ENCODE data around the gene NPC1.
"Not testable (repeated sequence)": the region's sequence is repeated elsewhere in the genome, so short reads cannot be mapped to it uniquely, and the experiment has no call there.

NPC1 gene

DNA sequence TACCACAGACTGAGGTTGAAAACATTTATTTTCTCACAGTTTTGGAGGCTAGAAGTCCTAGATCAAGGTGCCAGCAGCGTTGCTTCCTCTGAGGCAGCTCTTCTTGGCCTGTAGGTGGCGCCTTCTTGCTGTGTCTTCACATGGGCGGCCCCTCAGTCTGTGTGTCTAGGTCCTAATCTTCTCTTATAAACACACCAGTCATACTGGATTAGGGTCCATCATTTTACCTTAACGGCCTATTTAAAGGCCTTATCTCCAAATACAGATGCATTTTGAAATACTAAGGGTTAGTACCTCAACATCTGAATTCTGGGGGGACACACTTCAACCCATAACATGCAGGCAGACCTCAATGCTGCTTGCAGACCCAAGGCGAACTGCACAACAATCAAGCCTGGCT is 87.4 kb downstream of the NPC1 start:
- no peak overlapping the region for H3K4me3 ChIP-seq (ENCODE audit: low read depth, low read length)
- no peak for TF ChIP-seq POLR2A (IDR thresholded peaks at IDR 0.05; ENCODE audit: extremely low read depth, insufficient read length)
- no peak for TF ChIP-seq MYC (IDR thresholded peaks at IDR 0.05; ENCODE audit: low read depth, low read length)
- TF ChIP-seq, protein P1, sequence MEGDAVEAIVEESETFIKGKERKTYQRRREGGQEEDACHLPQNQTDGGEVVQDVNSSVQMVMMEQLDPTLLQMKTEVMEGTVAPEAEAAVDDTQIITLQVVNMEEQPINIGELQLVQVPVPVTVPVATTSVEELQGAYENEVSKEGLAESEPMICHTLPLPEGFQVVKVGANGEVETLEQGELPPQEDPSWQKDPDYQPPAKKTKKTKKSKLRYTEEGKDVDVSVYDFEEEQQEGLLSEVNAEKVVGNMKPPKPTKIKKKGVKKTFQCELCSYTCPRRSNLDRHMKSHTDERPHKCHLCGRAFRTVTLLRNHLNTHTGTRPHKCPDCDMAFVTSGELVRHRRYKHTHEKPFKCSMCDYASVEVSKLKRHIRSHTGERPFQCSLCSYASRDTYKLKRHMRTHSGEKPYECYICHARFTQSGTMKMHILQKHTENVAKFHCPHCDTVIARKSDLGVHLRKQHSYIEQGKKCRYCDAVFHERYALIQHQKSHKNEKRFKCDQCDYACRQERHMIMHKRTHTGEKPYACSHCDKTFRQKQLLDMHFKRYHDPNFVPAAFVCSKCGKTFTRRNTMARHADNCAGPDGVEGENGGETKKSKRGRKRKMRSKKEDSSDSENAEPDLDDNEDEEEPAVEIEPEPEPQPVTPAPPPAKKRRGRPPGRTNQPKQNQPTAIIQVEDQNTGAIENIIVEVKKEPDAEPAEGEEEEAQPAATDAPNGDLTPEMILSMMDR (IDR thresholded peaks at IDR 0.05; ENCODE audit: low read depth, low read length): peak; percentile 93
- TF ChIP-seq MAX (IDR thresholded peaks at IDR 0.05; ENCODE audit: low read depth, low read length): no peak
- DNase-seq (ENCODE audit: low read depth): peak; percentile 85

DNA sequence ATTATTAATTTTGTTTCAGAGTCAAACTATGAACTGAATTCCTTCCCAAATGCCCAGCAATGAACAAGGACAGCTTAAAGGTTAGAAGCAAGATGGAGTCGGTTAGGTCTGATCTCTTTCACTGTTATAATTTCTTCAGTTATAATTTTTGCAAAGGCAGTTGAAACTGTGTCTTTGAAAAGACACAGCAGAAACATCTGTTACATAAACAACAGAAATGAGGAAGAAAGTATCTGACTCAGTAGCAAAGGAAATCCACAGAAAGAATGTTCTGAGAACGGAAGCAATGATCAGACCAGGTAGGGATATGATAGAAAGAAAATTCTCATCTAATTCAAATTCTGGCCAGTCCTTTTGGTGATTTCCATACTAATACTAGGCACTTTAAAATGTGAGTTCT is 88.2 kb downstream of the NPC1 start:
- DNase-seq (ENCODE audit: low read depth): peak; percentile 29
- TF ChIP-seq MYC (IDR thresholded peaks at IDR 0.05; ENCODE audit: low read depth, low read length) (no peak), POLR2A (IDR thresholded peaks at IDR 0.05; ENCODE audit: extremely low read depth, insufficient read length) (no peak), MAX (IDR thresholded peaks at IDR 0.05; ENCODE audit: low read depth, low read length) (no peak)
- TF ChIP-seq, protein P1 (IDR thresholded peaks at IDR 0.05; ENCODE audit: low read depth, low read length): no peak
- no peak overlapping the region for H3K4me3 ChIP-seq (ENCODE audit: low read depth, low read length)

DNA sequence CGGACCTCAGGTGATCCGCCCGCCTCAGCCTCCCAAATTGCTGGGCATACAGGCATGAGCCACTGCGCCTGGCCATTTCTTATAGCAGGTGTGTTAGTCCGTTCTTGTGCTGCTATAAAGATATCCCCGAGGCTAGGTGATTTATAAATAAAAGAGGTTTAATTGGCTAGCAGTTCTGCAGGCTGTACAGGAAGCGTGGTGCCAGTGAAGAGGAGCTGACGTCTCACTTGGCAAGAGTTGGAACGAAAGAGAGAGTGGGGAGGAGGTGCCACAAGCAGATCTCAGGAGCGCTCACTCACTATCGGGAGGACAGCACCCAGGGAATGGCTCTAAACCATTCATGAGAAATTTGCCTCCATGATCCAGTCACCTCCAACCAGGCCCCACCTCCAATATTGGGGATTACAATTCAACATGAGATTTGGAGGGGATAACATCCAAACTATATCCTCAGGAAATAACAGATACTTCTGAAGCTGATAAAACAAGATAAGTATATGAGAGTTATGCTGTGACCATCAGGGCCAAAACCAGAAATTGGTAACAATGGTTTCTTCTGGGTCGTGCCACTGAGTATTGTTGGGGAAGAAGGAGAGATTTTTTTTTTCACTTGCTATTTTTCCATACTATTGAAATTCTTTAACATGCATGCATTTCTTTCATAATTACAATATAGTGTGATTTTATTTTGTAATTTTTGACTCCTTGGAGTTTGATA is 90.4 kb downstream of the NPC1 start:
- TF ChIP-seq MAX (IDR thresholded peaks at IDR 0.05; ENCODE audit: low read depth, low read length): no peak
- TF ChIP-seq POLR2A (IDR thresholded peaks at IDR 0.05; ENCODE audit: extremely low read depth, insufficient read length): no peak
- TF ChIP-seq MYC (IDR thresholded peaks at IDR 0.05; ENCODE audit: low read depth, low read length): no peak
- TF ChIP-seq, protein P1 (IDR thresholded peaks at IDR 0.05; ENCODE audit: low read depth, low read length): no peak
- DNase-seq (ENCODE audit: low read depth): no peak
- H3K4me3 ChIP-seq (ENCODE audit: low read depth, low read length): no peak overlapping the region

DNA sequence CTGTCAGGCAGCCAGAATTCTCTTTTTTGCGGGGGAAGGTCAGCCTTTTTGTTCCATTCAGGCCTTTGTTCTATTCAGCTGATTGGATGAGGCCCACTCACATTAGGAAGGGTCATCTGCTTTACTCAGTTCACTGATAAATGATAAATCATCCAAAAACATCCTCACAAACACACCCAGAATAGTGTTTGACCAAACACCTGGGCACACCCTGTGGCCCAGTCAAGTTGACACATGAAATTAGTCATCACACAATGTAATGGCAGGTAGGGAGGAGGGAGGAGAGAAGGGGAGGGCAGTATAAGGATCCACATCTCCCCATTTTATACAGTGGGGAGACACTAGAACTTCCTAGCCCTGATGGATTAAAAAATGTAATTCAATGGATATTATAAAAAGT is 91.3 kb downstream of the NPC1 start:
- no peak overlapping the region for H3K4me3 ChIP-seq (ENCODE audit: low read depth, low read length)
- DNase-seq (ENCODE audit: low read depth): no peak
- TF ChIP-seq, protein P1 (IDR thresholded peaks at IDR 0.05; ENCODE audit: low read depth, low read length): no peak
- no peak for TF ChIP-seq MAX (IDR thresholded peaks at IDR 0.05; ENCODE audit: low read depth, low read length)
- no peak for TF ChIP-seq POLR2A (IDR thresholded peaks at IDR 0.05; ENCODE audit: extremely low read depth, insufficient read length)
- TF ChIP-seq MYC (IDR thresholded peaks at IDR 0.05; ENCODE audit: low read depth, low read length): no peak

DNA sequence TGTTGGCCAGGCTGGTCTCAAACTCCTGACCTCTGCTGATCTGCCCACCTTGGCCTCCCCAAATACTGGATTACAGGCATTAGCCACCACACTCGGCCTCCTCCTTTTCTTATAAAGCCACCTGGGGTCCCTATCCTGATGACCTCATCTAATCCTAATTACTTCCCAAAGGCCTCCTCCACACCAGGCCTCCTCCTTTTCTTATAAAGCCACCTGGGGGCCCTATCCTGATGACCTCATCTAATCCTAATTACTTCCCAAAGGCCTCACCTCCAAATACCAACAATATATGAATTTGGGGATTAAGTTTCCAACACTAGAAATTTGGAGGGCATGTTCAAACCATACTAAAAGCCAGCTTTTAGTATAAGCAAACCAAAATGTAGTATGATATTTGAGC is 92.7 kb downstream of the NPC1 start:
- TF ChIP-seq, protein P1 (IDR thresholded peaks at IDR 0.05; ENCODE audit: low read depth, low read length): no peak
- TF ChIP-seq MYC (IDR thresholded peaks at IDR 0.05; ENCODE audit: low read depth, low read length): no peak
- TF ChIP-seq MAX (IDR thresholded peaks at IDR 0.05; ENCODE audit: low read depth, low read length): no peak
- no peak for TF ChIP-seq POLR2A (IDR thresholded peaks at IDR 0.05; ENCODE audit: extremely low read depth, insufficient read length)
- H3K4me3 ChIP-seq (ENCODE audit: low read depth, low read length): no peak overlapping the region
- DNase-seq (ENCODE audit: low read depth): no peak

DNA sequence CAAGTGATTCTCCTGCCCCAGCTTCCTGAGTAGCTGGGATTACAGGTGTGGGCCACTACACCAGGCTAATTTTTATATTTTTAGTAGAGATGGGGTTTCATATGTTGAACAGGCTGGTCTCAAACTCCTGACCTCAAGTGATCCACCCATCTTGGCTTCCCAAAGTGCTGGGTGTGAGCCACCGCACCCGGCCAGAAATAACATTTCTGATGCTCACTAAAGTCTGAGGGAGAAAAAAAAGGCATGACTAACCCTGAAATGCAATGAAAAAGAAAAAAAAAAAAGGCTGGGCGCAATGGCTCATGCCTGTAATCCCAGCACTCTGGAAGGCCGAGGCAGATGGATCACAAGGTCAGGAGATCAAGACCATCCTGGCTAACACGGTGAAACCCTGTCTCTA is 96.7 kb downstream of the NPC1 start:
- DNase-seq (ENCODE audit: low read depth); H3K4me3 ChIP-seq (ENCODE audit: low read depth, low read length): not testable (repeated sequence)
